GM23338 (cell line): Measurements from ENCODE around the gene MAD1L1. TPM values are rescaled to one million over a fixed set of nuclear protein-coding genes. Genes with fewer than 3 reads are reported as not detected.
"Not testable (repeated sequence)": the region's sequence is repeated elsewhere in the genome, so short reads cannot be mapped to it uniquely, and the experiment has no call there.

Experiments
- ATAC-seq: fragments of 200-7000 bp; cut with Tn5 transposase; 3 replicates; pipeline ENCODE4 v1.9.1; 2020
- DNase-seq: peaks from one replicate; pipeline ENCODE4 v3.0.0-alpha.2; 2015; ENCODE audit warnings: low spot score
- H2AFZ ChIP-seq: fragments of 200-600 bp; sonication (generic); 2 replicates; pipeline ENCODE4 v1.8.0; 2016; ENCODE audit warnings: antibody characterized with exemption, mild to moderate bottlenecking, moderate library complexity
- H3F3A ChIP-seq: fragments of 200-600 bp; sonication (generic); replicated peaks from 2 replicates; pipeline ENCODE4 v1.8.0; 2017; ENCODE audit warnings: antibody characterized with exemption, mixed run types, low read depth
- H3K27ac ChIP-seq: fragments of 200-600 bp; sonication (generic); 2 replicates; pipeline ENCODE4 v1.6.1; 2016; ENCODE audit warnings: low read depth
- H3K27me3 ChIP-seq: fragments of 200-600 bp; sonication (generic); 2 replicates; pipeline ENCODE4 v1.8.0; 2016; ENCODE audit warnings: mild to moderate bottlenecking, mixed run types, moderate library complexity; ENCODE audit not compliant: insufficient read depth
- H3K36me3 ChIP-seq: fragments of 200-600 bp; sonication (generic); 2 replicates; pipeline ENCODE4 v1.8.0; 2016; ENCODE audit warnings: mild to moderate bottlenecking; ENCODE audit not compliant: insufficient read depth
- H3K4me1 ChIP-seq: fragments of 200-600 bp; sonication (generic); 2 replicates; pipeline ENCODE4 v1.8.0; 2016; ENCODE audit warnings: mild to moderate bottlenecking, moderate library complexity; ENCODE audit not compliant: insufficient read depth
- H3K4me2 ChIP-seq: fragments of 200-600 bp; sonication (generic); 2 replicates; pipeline ENCODE4 v1.7.1; 2017; ENCODE audit warnings: mixed run types
- H3K4me3 ChIP-seq: fragments of 200-600 bp; sonication (generic); 2 replicates; pipeline ENCODE4 v1.6.1; 2016; ENCODE audit warnings: mixed run types
- H3K79me2 ChIP-seq: fragments of 200-600 bp; sonication (generic); replicated peaks from 2 replicates; pipeline ENCODE4 v1.8.0; 2017; ENCODE audit warnings: mild to moderate bottlenecking; ENCODE audit not compliant: insufficient read depth
- H3K9me2 ChIP-seq: fragments of 200-600 bp; sonication (generic); 2 replicates; pipeline ENCODE4 v1.8.0; 2017; ENCODE audit not compliant: insufficient read depth
- H4K20me1 ChIP-seq: fragments of 200-600 bp; sonication (generic); replicated peaks from 2 replicates; pipeline ENCODE4 v1.8.0; 2017; ENCODE audit warnings: mild to moderate bottlenecking; ENCODE audit not compliant: insufficient read depth
- H3K27ac Mint-ChIP-seq: 2 replicates; pipeline ENCODE4 v1.8.0; 2020; ENCODE audit warnings: inconsistent platforms, mild to moderate bottlenecking, moderate library complexity, mixed read lengths
- H3K27me3 Mint-ChIP-seq: 3 replicates; pipeline ENCODE4 v1.8.0; 2022; ENCODE audit warnings: low read depth, mild to moderate bottlenecking, moderate library complexity, mixed read lengths, inconsistent platforms; ENCODE audit not compliant: insufficient read depth, poor library complexity
- H3K36me3 Mint-ChIP-seq: 3 replicates; pipeline ENCODE4 v1.8.0; 2021; ENCODE audit warnings: low read depth, mild to moderate bottlenecking, inconsistent platforms, moderate library complexity, mixed read lengths
- H3K4me1 Mint-ChIP-seq: 3 replicates; pipeline ENCODE4 v1.8.0; 2020; ENCODE audit warnings: mild to moderate bottlenecking, inconsistent platforms, mixed read lengths
- H3K4me3 Mint-ChIP-seq: 3 replicates; pipeline ENCODE4 v1.8.0; 2021; ENCODE audit warnings: moderate library complexity, mild to moderate bottlenecking, inconsistent platforms, mixed read lengths
- H3K9me3 Mint-ChIP-seq: 3 replicates; pipeline ENCODE4 v1.8.0; 2020; ENCODE audit warnings: moderate library complexity, mild to moderate bottlenecking, inconsistent platforms, mixed read lengths
- CTCF ChIP-seq, 2 experiments: fragments of 200-600 bp in 1 of 2; sonication (generic) in 1 of 2; conservative IDR thresholded peaks; 2 replicates each; pipeline versions ENCODE4 v1.5.1 to v1.6.1; 2016 to 2017; ENCODE audit warnings: antibody characterized with exemption in 2 of 2, low read depth in 2 of 2, mild to moderate bottlenecking in 2 of 2, moderate library complexity in 1 of 2
- ETS1 ChIP-seq: IDR thresholded peaks from 2 replicates; pipeline ENCODE4 v1.6.1; 2016; ENCODE audit warnings: antibody characterized with exemption
- EZH2phosphoT487 ChIP-seq: fragments of 200-600 bp; sonication (generic); IDR thresholded peaks from one replicate; pipeline ENCODE4 v1.8.1; 2018; ENCODE audit warnings: antibody characterized with exemption; ENCODE audit not compliant: unreplicated experiment
- JUNB ChIP-seq: IDR thresholded peaks from one replicate; pipeline ENCODE4 v1.6.1; 2016; ENCODE audit warnings: antibody characterized with exemption; ENCODE audit not compliant: unreplicated experiment
- NANOG ChIP-seq: IDR thresholded peaks from 2 replicates; pipeline ENCODE4 v1.6.1; 2016; ENCODE audit warnings: antibody characterized with exemption, borderline replicate concordance
- POLR2AphosphoS5 ChIP-seq: IDR thresholded peaks from 2 replicates; pipeline ENCODE4 v1.6.1; 2016; ENCODE audit warnings: antibody characterized with exemption, low read depth
- REST ChIP-seq: IDR thresholded peaks from one replicate; pipeline ENCODE4 v1.6.1; 2018; ENCODE audit warnings: antibody characterized with exemption; ENCODE audit not compliant: unreplicated experiment
- STAT1 ChIP-seq: IDR thresholded peaks from one replicate; pipeline ENCODE4 v1.6.1; 2016; ENCODE audit warnings: antibody characterized with exemption; ENCODE audit not compliant: unreplicated experiment
- ZNF114 ChIP-seq: fragments of 250-450 bp; sonication (Bioruptor Pico); IDR thresholded peaks from 2 replicates; pipeline ENCODE4 v1.5.0; 2020; ENCODE audit warnings: mild to moderate bottlenecking, moderate library complexity
- polyA plus RNA-seq: library from polyadenylated mRNA; unstranded; fragments of >200 nt; fragmentation: Nextera tagmentation; extraction: Ambion mirVana; gene quantifications from 2 replicates; pipeline ENCODE4 v1.2.1, GENCODE V29; 2016
- total RNA-seq: library from RNA; depleted of rRNA; stranded (reverse); fragments of >200 nt; shearing (Covaris generic); gene quantifications from 2 replicates; pipeline ENCODE4 v1.2.3, GENCODE V29; 2014

Gene MAD1L1
- total and polyA plus RNA-seq, 2 experiments from 2014 or later, result 40.3 to 59.3 TPM

GRCh38 chr7:1881946-1882345 is 350.8 kb downstream of the MAD1L1 start:
- Histone ChIP-seq H3K4me1 (no peaks in the 10 kb centered on the region), H3K9me2 (no peaks in the 10 kb centered on the region), H2AFZ (no peak overlapping the region), H3K4me3 (no peak overlapping the region), H3K36me3 (no peaks in the 10 kb centered on the region; the same call in 1 of the 2 replicates), H3K79me2 (no peaks in the 10 kb centered on the region), H3K27me3 (no peaks in the 10 kb centered on the region), H4K20me1 (no peaks in the 10 kb centered on the region), H3K27ac (no peak overlapping the region), H3K4me2 (no peak overlapping the region), H3F3A (peaks cover under 1% of the 10 kb centered on the region; the same call in 1 of the 2 replicates)
- Mint-ChIP-seq H3K4me1 (peaks cover 3% of the 10 kb centered on the region), H3K27me3 (peaks cover 4% of the 10 kb centered on the region), H3K9me3 (peaks cover 17% of the 10 kb centered on the region; the same call in 2 of the 3 replicates), H3K4me3 (no peak overlapping the region), H3K36me3 (peaks cover 13% of the 10 kb centered on the region), H3K27ac (no peak overlapping the region)
- ATAC-seq (no peak), DNase-seq (no peak)
- TF ChIP-seq EZH2phosphoT487, result no peak
- no peak for TF ChIP-seq JUNB
- no peak for TF ChIP-seq ZNF114
- TF ChIP-seq STAT1, result no peak
- no peak for TF ChIP-seq POLR2AphosphoS5
- TF ChIP-seq NANOG, result no peak
- TF ChIP-seq REST, result no peak
- TF ChIP-seq ETS1, result no peak
- TF ChIP-seq CTCF (conservative IDR thresholded peaks at IDR 0.05; ENCODE audit: low read depth in 2 of 2), result no peak

- not testable (repeated sequence) for H3K27me3 ChIP-seq, H2AFZ ChIP-seq, H3K79me2 ChIP-seq, H3K36me3 Mint-ChIP-seq, H3K27me3 Mint-ChIP-seq, H4K20me1 ChIP-seq, H3K4me3 ChIP-seq, H3K36me3 ChIP-seq, H3K9me2 ChIP-seq, H3K4me1 ChIP-seq, H3K27ac ChIP-seq, H3F3A ChIP-seq, ATAC-seq, DNase-seq, H3K4me1 Mint-ChIP-seq, H3K27ac Mint-ChIP-seq, H3K4me2 ChIP-seq, H3K4me3 Mint-ChIP-seq
- peaks cover 14% of the 10 kb centered on the region for H3K9me3 Mint-ChIP-seq
Measured at GRCh38 chr7:1876641-1877040, 356.1 kb downstream of the MAD1L1 start.
